ENCODE data around the gene LANCL1. TPM values are rescaled to one million over a fixed set of nuclear protein-coding genes. Genes with fewer than 3 reads are reported as not detected.

LANCL1 gene
- total RNA-seq, 1 experiment from 2014 or later = 35.9 TPM

- TF ChIP-seq NFATC4 (CRISPR knock-in tag; IDR thresholded peaks at IDR 0.05) = no peak
- no peak for TF ChIP-seq ZNF423 (CRISPR knock-in tag; IDR thresholded peaks at IDR 0.05)
- no peak for TF ChIP-seq CBFB (CRISPR knock-in tag; IDR thresholded peaks at IDR 0.05; ENCODE audit: low read depth)
- TF ChIP-seq CREM (CRISPR knock-in tag; IDR thresholded peaks at IDR 0.05) = no peak
- TF ChIP-seq FOXP1 (CRISPR knock-in tag; IDR thresholded peaks at IDR 0.05; ENCODE audit: borderline replicate concordance) = no peak
- TF ChIP-seq, protein P1, sequence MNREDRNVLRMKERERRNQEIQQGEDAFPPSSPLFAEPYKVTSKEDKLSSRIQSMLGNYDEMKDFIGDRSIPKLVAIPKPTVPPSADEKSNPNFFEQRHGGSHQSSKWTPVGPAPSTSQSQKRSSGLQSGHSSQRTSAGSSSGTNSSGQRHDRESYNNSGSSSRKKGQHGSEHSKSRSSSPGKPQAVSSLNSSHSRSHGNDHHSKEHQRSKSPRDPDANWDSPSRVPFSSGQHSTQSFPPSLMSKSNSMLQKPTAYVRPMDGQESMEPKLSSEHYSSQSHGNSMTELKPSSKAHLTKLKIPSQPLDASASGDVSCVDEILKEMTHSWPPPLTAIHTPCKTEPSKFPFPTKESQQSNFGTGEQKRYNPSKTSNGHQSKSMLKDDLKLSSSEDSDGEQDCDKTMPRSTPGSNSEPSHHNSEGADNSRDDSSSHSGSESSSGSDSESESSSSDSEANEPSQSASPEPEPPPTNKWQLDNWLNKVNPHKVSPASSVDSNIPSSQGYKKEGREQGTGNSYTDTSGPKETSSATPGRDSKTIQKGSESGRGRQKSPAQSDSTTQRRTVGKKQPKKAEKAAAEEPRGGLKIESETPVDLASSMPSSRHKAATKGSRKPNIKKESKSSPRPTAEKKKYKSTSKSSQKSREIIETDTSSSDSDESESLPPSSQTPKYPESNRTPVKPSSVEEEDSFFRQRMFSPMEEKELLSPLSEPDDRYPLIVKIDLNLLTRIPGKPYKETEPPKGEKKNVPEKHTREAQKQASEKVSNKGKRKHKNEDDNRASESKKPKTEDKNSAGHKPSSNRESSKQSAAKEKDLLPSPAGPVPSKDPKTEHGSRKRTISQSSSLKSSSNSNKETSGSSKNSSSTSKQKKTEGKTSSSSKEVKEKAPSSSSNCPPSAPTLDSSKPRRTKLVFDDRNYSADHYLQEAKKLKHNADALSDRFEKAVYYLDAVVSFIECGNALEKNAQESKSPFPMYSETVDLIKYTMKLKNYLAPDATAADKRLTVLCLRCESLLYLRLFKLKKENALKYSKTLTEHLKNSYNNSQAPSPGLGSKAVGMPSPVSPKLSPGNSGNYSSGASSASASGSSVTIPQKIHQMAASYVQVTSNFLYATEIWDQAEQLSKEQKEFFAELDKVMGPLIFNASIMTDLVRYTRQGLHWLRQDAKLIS (CRISPR knock-in tag; IDR thresholded peaks at IDR 0.05; ENCODE audit: borderline replicate concordance) = no peak
- TF ChIP-seq, protein P2, sequence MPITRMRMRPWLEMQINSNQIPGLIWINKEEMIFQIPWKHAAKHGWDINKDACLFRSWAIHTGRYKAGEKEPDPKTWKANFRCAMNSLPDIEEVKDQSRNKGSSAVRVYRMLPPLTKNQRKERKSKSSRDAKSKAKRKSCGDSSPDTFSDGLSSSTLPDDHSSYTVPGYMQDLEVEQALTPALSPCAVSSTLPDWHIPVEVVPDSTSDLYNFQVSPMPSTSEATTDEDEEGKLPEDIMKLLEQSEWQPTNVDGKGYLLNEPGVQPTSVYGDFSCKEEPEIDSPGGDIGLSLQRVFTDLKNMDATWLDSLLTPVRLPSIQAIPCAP (CRISPR knock-in tag; IDR thresholded peaks at IDR 0.05) = no peak
Measured at GRCh38 chr2:210389856-210390255, 86.7 kb downstream of the LANCL1 start (continued).

- no peak overlapping the region for H3K27ac Mint-ChIP-seq
- H3K36me3 Mint-ChIP-seq = no peaks in the 10 kb centered on the region
- ChIA-PET POLR2A (no interaction called here), CTCF (no interaction called here)
- DNase-seq (ENCODE audit: low spot score) (no peak), ATAC-seq (no peak)
- H3K9me3 Mint-ChIP-seq = no peaks in the 10 kb centered on the region
- H3K4me3 Mint-ChIP-seq = no peak overlapping the region
- no peaks in the 10 kb centered on the region for H3K27me3 Mint-ChIP-seq (ENCODE audit: low read depth)
- 0 out of 2 replicates have a peak, but pooled peaks cover 2% of the 10 kb centered on the region for H3K4me1 Mint-ChIP-seq
- TF ChIP-seq IRF2 (CRISPR knock-in tag; IDR thresholded peaks at IDR 0.05; ENCODE audit: borderline replicate concordance, low read depth) (no peak), E2F4 (CRISPR knock-in tag; IDR thresholded peaks at IDR 0.05; ENCODE audit: borderline replicate concordance, low read depth) (no peak), ZNF317 (CRISPR knock-in tag; IDR thresholded peaks at IDR 0.05; ENCODE audit: borderline replicate concordance, low read depth) (no peak), ZBTB21 (CRISPR knock-in tag; IDR thresholded peaks at IDR 0.05; ENCODE audit: borderline replicate concordance) (no peak), NR2C2 (CRISPR knock-in tag; IDR thresholded peaks at IDR 0.05) (no peak), ATF3 (CRISPR knock-in tag; conservative IDR thresholded peaks at IDR 0.05) (no peak), ZNF232 (CRISPR knock-in tag; IDR thresholded peaks at IDR 0.05) (no peak), CDX4 (CRISPR knock-in tag; IDR thresholded peaks at IDR 0.05; ENCODE audit: borderline replicate concordance) (no peak), ZNF671 (CRISPR knock-in tag; IDR thresholded peaks at IDR 0.05) (no peak), ZNF263 (CRISPR knock-in tag; IDR thresholded peaks at IDR 0.05; ENCODE audit: low read depth) (no peak), JAZF1 (CRISPR knock-in tag; IDR thresholded peaks at IDR 0.05) (no peak), FOXP4 (CRISPR knock-in tag; IDR thresholded peaks at IDR 0.05) (no peak), EMX1 (CRISPR knock-in tag; IDR thresholded peaks at IDR 0.05) (no peak)
- TF ChIP-seq, protein P3, sequence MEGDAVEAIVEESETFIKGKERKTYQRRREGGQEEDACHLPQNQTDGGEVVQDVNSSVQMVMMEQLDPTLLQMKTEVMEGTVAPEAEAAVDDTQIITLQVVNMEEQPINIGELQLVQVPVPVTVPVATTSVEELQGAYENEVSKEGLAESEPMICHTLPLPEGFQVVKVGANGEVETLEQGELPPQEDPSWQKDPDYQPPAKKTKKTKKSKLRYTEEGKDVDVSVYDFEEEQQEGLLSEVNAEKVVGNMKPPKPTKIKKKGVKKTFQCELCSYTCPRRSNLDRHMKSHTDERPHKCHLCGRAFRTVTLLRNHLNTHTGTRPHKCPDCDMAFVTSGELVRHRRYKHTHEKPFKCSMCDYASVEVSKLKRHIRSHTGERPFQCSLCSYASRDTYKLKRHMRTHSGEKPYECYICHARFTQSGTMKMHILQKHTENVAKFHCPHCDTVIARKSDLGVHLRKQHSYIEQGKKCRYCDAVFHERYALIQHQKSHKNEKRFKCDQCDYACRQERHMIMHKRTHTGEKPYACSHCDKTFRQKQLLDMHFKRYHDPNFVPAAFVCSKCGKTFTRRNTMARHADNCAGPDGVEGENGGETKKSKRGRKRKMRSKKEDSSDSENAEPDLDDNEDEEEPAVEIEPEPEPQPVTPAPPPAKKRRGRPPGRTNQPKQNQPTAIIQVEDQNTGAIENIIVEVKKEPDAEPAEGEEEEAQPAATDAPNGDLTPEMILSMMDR (IDR thresholded peaks at IDR 0.05) = no peak
- TF ChIP-seq, protein P4, sequence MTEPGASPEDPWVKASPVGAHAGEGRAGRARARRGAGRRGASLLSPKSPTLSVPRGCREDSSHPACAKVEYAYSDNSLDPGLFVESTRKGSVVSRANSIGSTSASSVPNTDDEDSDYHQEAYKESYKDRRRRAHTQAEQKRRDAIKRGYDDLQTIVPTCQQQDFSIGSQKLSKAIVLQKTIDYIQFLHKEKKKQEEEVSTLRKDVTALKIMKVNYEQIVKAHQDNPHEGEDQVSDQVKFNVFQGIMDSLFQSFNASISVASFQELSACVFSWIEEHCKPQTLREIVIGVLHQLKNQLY (CRISPR knock-in tag; IDR thresholded peaks at IDR 0.05) = no peak
- TF ChIP-seq, protein P5, sequence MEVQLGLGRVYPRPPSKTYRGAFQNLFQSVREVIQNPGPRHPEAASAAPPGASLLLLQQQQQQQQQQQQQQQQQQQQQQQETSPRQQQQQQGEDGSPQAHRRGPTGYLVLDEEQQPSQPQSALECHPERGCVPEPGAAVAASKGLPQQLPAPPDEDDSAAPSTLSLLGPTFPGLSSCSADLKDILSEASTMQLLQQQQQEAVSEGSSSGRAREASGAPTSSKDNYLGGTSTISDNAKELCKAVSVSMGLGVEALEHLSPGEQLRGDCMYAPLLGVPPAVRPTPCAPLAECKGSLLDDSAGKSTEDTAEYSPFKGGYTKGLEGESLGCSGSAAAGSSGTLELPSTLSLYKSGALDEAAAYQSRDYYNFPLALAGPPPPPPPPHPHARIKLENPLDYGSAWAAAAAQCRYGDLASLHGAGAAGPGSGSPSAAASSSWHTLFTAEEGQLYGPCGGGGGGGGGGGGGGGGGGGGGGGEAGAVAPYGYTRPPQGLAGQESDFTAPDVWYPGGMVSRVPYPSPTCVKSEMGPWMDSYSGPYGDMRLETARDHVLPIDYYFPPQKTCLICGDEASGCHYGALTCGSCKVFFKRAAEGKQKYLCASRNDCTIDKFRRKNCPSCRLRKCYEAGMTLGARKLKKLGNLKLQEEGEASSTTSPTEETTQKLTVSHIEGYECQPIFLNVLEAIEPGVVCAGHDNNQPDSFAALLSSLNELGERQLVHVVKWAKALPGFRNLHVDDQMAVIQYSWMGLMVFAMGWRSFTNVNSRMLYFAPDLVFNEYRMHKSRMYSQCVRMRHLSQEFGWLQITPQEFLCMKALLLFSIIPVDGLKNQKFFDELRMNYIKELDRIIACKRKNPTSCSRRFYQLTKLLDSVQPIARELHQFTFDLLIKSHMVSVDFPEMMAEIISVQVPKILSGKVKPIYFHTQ (CRISPR knock-in tag; IDR thresholded peaks at IDR 0.05) = no peak
Measured at GRCh38 chr2:210388148-210388547, 88.4 kb downstream of the LANCL1 start.
